Activated CD8-positive, alpha-beta memory T cell treated with anti-CD3 and anti-CD28 coated beads, Interleukin-2, amount 50 U/mL, for 24 hours (primary cell): ENCODE data around the gene PARP11.

Source experiments
- DNase-seq: peaks from one replicate; pipeline ENCODE4 v3.0.0-alpha.2; 2020; ENCODE audit errors: extremely low read depth

Gene PARP11

GRCh38 chr12:3821441-3821840 lies 51.8 kb downstream of the PARP11 start:
- no peak for DNase-seq

- no peak for DNase-seq
Measured at GRCh38 chr12:3820122-3820521, 53.1 kb downstream of the PARP11 start.

GRCh38 chr12:3816266-3816665 lies 56.9 kb downstream of the PARP11 start:
- no peak for DNase-seq

DNA sequence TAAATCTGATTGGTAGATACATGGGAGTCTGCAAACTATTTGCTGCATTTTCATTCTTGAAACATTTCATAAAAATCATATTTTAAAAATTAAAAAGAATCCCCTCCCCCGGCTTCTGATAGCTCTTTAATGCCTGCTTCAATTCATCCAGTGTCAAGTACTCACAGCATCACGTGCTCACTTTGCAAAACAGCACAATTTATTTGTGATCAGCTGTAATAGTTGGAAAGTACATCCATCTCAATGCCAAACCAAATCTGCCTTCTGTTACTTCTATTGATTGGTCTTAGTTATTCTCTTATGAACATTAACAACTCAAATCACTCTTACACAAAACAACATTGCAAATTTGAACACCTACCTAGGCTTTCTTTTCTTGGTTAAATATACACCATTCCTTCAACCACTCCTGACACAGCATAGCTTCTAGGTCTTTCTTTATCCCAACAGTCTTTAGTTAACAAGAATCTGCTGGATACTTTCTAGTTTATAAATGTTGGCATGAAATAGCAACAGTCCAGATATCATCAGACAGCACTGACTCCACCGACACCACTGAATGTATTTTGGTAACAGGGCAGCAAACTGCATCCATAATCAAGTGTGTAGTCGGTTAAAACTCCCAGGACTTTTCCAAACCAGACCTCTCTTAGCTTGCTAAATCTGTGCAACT lies 58.0 kb downstream of the PARP11 start:
- no peak for DNase-seq

GRCh38 chr12:3810540-3810939 lies 62.7 kb downstream of the PARP11 start:
- no peak for DNase-seq

GRCh38 chr12:3810016-3810370 lies 63.2 kb downstream of the PARP11 start:
- no peak for DNase-seq

GRCh38 chr12:3809357-3810015 lies 63.7 kb downstream of the PARP11 start:
- DNase-seq = no peak

- no peak for DNase-seq
Measured at GRCh38 chr12:3805077-3805476, 68.1 kb downstream of the PARP11 start.

GRCh38 chr12:3803865-3804472 lies 69.2 kb downstream of the PARP11 start:
- DNase-seq = peak; percentile 47

GRCh38 chr12:3802721-3803120 lies 70.5 kb downstream of the PARP11 start:
- DNase-seq = no peak

DNA sequence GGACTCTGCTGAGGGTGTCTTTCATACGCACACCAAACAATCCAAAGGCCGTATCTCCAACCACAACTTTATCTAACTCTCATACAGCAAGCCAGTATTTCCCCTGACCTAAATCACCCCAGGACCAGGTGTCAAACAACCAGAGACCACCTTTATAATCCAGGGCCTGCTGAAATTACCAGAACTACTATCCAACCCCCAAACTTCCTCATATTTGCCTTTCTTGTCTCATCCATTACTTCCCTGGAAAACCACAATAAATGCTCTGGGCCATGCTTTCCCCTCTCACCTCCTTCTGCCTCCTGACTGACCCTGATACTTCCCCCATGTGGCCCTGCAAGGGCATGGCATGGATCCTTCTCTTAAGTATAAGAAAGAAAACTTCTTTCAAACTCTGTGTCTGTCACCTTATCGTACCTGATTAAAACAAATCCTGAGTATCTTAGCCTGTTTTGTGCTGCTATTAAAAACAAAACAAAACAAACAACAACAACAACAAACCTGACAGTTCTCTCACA lies 75.6 kb downstream of the PARP11 start:
- DNase-seq = no peak

DNA sequence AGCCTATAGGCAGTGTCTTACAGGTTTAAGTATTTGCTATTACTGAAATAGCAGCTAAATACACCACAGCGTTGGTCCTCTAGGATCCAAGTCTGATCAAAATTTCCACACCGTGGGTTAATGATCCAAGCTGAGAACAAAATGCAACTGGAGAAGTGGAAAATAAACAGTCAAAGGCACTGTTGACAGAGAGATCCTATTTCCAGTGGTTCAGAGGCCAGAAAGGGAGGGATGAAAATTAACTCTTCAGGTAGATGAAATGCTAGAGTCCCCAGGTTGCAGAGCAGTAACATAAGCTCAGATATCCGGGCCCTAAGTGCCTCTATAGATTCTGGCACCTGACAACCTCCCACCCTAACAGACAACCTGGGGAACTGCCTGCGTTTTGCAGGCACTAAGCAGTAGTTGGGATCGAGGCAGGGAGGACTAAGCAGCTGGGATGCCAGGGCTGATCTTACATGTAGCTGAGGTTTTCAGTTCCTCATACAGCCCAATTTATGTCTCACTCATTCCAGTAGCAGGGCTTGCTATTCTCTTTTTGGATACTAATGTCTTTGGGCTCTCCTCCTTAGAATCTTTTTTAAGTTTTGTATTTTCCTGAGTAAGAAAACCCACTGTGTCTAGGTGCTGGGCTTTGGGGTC lies 77.6 kb downstream of the PARP11 start:
- DNase-seq = no peak

DNA sequence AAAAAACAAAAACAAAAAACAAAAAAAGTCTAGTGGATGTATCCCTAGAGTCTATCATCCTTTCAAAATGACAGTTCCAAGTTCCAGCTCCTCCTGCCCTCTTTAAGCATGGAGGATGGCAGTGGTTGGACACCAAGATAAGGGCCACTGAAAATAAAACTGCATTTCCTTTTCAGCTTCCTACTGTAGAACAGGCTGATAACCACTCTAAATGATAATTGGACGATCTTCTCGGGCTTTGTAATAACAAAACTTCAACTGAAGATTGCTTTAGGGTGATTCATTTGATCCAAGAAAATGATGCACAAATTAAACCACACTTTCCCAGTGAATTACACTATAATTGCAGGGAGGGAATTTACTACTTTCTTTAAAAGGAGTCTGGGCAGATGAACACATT lies 78.1 kb downstream of the PARP11 start:
- no peak for DNase-seq

DNA sequence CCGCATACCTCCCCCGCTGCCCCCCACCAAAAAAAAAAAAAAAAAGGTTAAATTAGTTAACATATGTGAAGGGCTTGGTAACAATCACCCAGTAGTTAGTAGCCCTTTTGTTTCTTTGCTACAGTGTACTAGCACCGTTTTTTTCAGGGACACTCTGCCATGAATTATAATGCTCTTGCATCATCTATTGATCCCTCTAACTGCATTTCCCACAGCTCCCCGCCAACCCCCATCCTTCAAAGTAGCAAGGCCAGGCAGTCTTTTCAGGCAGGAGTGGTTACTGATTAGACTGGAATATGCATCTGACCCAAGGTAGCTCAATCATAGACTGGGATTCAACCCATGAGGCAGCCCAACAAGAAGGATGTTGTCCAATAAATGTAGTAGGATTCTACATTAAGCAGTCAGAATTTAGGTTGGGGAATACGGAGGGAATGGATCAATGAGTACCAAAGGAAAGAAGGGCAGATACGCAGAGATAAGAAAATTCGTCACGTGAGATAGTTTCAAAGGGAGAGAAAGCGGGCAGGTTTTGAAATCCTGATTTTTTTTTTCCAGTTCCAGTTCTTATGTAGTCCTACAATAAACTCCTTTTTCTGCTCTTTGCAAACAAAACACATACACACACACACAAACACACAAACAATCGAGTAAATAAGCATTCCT lies 80.4 kb downstream of the PARP11 start:
- no peak for DNase-seq

- DNase-seq = no peak
Measured at GRCh38 chr12:3791256-3791874, 81.8 kb downstream of the PARP11 start.

DNA sequence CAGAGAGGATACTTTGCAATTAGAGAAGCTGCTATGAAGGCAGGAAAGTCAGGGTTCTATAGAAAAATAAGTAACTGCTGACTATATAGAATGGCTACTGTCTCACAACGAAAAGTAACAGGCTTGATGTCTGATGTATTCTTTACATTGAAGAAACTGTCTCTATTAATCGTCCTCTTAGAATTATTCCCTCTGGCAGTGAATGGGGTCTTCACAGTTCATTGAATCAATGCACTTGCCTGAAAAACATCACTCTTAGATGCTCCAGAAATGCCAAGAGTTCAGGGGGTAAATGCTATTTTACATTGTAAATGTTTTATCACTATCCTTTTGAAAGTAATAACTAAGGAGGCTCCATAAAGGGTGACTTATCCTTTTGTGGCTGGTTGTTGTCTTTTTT lies 82.6 kb downstream of the PARP11 start:
- no peak for DNase-seq

- DNase-seq = no peak
Measured at GRCh38 chr12:3789838-3790237, 83.4 kb downstream of the PARP11 start.

DNA sequence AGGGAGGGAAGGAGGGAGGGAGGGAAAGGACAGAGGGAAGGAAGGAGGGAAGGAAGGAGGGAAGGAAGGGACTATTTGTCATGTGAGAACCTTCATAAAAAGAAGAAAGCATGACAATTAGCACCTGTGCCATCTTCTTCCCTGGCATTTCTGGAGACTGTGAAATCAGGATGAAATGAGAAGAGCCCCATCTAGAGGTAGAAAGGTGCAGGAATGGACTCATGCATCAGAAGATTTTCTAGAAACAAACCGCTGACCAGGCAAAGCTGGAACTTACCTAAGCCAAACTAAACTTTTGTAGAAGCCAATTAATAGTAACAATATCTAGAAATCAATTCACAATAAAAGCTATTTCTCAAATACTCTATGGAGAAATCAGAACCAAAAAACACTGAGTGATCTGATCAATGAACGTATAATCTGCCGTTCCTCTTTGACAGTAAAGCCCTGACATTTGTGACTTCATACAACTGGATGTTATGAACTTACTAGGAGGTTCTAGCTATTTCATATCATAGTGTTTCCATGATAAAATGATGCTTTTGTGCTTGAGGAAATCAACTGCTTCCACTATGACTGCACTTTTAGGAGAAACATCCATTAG lies 95.9 kb downstream of the PARP11 start:
- no peak for DNase-seq

DNA sequence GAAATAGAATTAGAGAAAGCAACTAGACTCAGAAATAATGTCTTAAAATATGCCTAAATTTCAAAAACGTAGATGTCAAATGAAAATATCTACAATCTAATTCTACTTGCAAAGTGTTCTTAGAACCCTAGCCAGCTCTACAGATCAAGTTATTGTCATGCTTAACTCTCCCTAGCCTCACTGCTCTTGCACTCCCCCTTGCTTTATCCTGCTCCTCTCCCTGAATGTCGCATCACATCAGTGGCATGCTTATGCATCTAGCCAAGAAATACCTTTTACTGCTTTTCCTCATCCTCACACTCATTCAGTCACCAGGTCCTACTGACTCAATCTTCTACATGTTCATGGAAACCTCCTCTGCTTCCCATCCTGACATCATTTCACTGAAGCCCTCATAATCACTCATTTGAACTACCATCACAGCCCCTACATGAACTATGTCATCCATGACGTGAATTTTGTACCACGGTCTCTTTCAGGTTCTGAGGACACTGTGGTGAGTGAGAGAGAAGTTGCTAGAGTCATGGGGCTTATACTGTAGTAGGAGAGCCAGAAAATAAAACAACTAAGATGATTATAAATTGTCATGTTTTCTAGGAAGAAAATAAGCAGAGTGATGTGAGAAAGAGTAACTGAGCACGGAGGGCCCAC lies 97.7 kb downstream of the PARP11 start:
- no peak for DNase-seq

DNA sequence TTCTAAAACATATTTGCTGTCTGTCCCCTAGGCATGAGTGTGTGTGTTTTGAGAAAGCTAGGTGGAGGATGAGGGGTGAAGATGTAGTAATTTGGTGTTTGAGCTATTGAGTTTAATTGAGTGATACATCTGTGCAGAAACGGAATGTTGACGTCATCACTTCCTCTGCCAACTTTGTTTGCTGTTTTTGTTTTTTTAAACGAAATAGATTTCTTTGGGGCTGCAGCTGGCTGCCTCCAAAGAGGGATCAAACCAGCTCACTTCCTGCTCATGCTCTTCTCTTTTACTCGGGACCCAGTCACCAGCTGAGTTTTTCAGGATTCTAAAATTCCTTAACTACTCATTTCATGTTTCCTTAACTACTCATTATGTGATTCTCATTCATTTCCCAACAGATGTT lies 100.8 kb downstream of the PARP11 start:
- DNase-seq = no peak

- DNase-seq = no peak
Measured at GRCh38 chr12:3771853-3772252, 101.3 kb downstream of the PARP11 start.
